Measurements from ENCODE around the gene CCDC158.

The CCDC158 gene

GRCh38 chr4:76270244-76271175 is 150.4 kb downstream of the CCDC158 start:
- intact Hi-C loops (cut with DNase I), result no loop called here
- DNase-seq, result no peak

- intact Hi-C loops (cut with DNase I), result no loop called here
These were observed 153.1 kb downstream of the CCDC158 start for GRCh38 chr4:76267811-76268210.

GRCh38 chr4:76266627-76267026 is 154.3 kb downstream of the CCDC158 start:
- intact Hi-C loops (cut with DNase I), result no loop called here
- no peak for DNase-seq

More at GRCh38 chr4:76267811-76268210, 153.1 kb downstream of the CCDC158 start:
- DNase-seq, result no peak

GRCh38 chr4:76265631-76266218 is 155.2 kb downstream of the CCDC158 start:
- intact Hi-C loops (cut with DNase I), result no loop called here
- DNase-seq, result no peak
